Nephron progenitor cell (in vitro differentiated cells): ENCODE measurements around the gene SERPINA3.
"Not testable (repeated sequence)": the region's sequence is repeated elsewhere in the genome, so short reads cannot be mapped to it uniquely, and the experiment has no call there.

Experiments
- DNase-seq: peaks from one replicate; pipeline ENCODE4 v3.0.0; 2021
- H3K27ac Mint-ChIP-seq: 2 replicates; pipeline ENCODE4 v1.8.0; 2021; ENCODE audit warnings: mild to moderate bottlenecking, moderate library complexity, mixed read lengths
- H3K27me3 Mint-ChIP-seq: 2 replicates; pipeline ENCODE4 v1.8.0; 2021; ENCODE audit warnings: mild to moderate bottlenecking, low read depth, mixed read lengths; ENCODE audit not compliant: poor library complexity
- H3K36me3 Mint-ChIP-seq: 2 replicates; pipeline ENCODE4 v1.8.0; 2021; ENCODE audit warnings: low read depth, mixed read lengths
- H3K4me1 Mint-ChIP-seq: 2 replicates; pipeline ENCODE4 v1.8.0; 2021; ENCODE audit warnings: mixed read lengths
- H3K4me3 Mint-ChIP-seq: 2 replicates; pipeline ENCODE4 v1.8.0; 2021; ENCODE audit warnings: mild to moderate bottlenecking, moderate library complexity, mixed read lengths
- H3K9me3 Mint-ChIP-seq: 2 replicates; pipeline ENCODE4 v1.8.0; 2021; ENCODE audit warnings: mild to moderate bottlenecking, moderate library complexity, mixed read lengths
- CTCF ChIP-seq: fragments of 200-600 bp; sonication (generic); IDR thresholded peaks from 2 replicates; pipeline ENCODE4 v1.5.0; 2021; ENCODE audit warnings: antibody characterized with exemption

SERPINA3 gene

GRCh38 chr14:94599656-94600004, 12.6 kb upstream of the SERPINA3 start:
- Mint-ChIP-seq H3K27ac (no peak overlapping the region), H3K36me3 (no peaks in the 10 kb centered on the region), H3K9me3 (no peaks in the 10 kb centered on the region), H3K27me3 (peaks cover 12% of the 10 kb centered on the region), H3K4me3 (no peak overlapping the region), H3K4me1 (peaks cover 44% of the 10 kb centered on the region)
- DNase-seq, result no peak
- no peak for TF ChIP-seq CTCF

- Mint-ChIP-seq H3K9me3 (no peaks in the 10 kb centered on the region), H3K27ac (no peak overlapping the region), H3K27me3 (peaks cover 12% of the 10 kb centered on the region), H3K36me3 (no peaks in the 10 kb centered on the region), H3K4me3 (no peak overlapping the region), H3K4me1 (peaks cover 39% of the 10 kb centered on the region)
- no peak for TF ChIP-seq CTCF
- DNase-seq, result no peak
Measured at GRCh38 chr14:94600148-94600545, 12.0 kb upstream of the SERPINA3 start.

GRCh38 chr14:94601884-94602391, 10.3 kb upstream of the SERPINA3 start:
- no peak for DNase-seq
- H3K36me3 Mint-ChIP-seq, result no peaks in the 10 kb centered on the region
- no peak for TF ChIP-seq CTCF
- peaks cover 33% of the 10 kb centered on the region for H3K4me1 Mint-ChIP-seq
- no peak overlapping the region for H3K4me3 Mint-ChIP-seq
- H3K27ac Mint-ChIP-seq, result no peak overlapping the region
- peaks cover 10% of the 10 kb centered on the region for H3K27me3 Mint-ChIP-seq
- no peaks in the 10 kb centered on the region for H3K9me3 Mint-ChIP-seq

- TF ChIP-seq CTCF, result no peak
- Mint-ChIP-seq H3K4me1 (peaks cover 33% of the 10 kb centered on the region), H3K27ac (no peak overlapping the region), H3K27me3 (peaks cover 14% of the 10 kb centered on the region), H3K9me3 (peaks cover 5% of the 10 kb centered on the region), H3K4me3 (no peak overlapping the region), H3K36me3 (no peaks in the 10 kb centered on the region)
- no peak for DNase-seq
Measured at GRCh38 chr14:94602722-94603121, 9.5 kb upstream of the SERPINA3 start.

- Mint-ChIP-seq H3K4me3 (no peak overlapping the region), H3K4me1 (peaks cover 9% of the 10 kb centered on the region), H3K9me3 (peaks cover 7% of the 10 kb centered on the region), H3K27me3 (peaks cover 14% of the 10 kb centered on the region), H3K27ac (no peak overlapping the region), H3K36me3 (no peaks in the 10 kb centered on the region)
- DNase-seq, result no peak
- no peak for TF ChIP-seq CTCF
Measured at GRCh38 chr14:94605361-94605760, 6.8 kb upstream of the SERPINA3 start.

GRCh38 chr14:94608966-94609365, 3.2 kb upstream of the SERPINA3 start:
- H3K9me3 Mint-ChIP-seq, H3K4me1 Mint-ChIP-seq, H3K27ac Mint-ChIP-seq, H3K36me3 Mint-ChIP-seq, DNase-seq, H3K4me3 Mint-ChIP-seq: not testable (repeated sequence)
- H3K27me3 Mint-ChIP-seq, result peaks cover 15% of the 10 kb centered on the region
